Hippocampal formation (tissue), 2 donors: ENCODE measurements around the gene MYL6.
"Not testable (repeated sequence)": the region's sequence is repeated elsewhere in the genome, so short reads cannot be mapped to it uniquely, and the experiment has no call there.

Experiments used
- DNase-seq, 2 donors: peaks; one replicate each; lab custom pipeline; 2025; lab: John Stamatoyannopoulos, UW

The MYL6 gene

GRCh38 chr12:56156464-56157200, 1.5 kb upstream of the MYL6 start:
- not testable (repeated sequence) for DNase-seq

DNA sequence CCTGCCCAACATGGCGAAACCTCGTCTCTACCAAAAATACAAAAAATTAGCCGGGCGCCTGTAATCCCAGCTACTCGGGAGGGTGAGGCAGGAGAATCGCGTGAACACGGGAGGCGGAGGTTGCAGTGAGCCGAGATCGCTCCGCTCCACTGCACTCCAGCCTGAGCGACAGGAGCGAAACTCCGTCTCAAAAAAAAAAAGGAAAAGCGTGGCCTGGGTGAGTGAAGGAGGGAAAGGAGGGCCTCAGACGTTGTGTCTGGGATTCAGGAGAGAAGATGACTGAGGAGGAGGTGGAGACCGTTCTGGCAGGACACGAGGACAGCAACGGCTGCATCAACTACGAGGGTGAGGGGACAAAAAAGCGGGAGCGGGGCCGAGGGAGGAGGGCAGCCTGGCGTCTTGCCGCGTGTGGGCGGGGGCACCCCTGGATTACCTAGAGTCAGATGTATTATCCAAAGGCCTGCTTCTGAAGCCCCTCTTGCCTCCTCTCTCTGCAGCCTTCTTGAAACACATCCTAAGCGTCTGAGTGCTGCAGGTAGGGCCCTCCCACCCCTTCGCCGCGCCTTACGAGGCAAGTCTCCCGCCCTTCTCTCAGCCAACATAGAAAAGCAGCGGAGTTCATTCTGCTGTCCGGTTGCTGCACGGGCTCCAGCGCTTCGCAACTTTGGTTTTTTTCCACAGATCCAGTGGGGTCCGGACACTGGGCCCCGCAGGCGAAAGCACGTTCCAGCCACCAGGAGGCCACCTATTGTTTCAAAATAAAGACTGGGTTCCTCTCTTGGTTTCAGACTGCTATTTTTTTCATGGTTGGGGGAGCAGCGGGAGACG, 744 bp upstream of the MYL6 start:
- peak; percentile 63 to 87 for DNase-seq

DNA sequence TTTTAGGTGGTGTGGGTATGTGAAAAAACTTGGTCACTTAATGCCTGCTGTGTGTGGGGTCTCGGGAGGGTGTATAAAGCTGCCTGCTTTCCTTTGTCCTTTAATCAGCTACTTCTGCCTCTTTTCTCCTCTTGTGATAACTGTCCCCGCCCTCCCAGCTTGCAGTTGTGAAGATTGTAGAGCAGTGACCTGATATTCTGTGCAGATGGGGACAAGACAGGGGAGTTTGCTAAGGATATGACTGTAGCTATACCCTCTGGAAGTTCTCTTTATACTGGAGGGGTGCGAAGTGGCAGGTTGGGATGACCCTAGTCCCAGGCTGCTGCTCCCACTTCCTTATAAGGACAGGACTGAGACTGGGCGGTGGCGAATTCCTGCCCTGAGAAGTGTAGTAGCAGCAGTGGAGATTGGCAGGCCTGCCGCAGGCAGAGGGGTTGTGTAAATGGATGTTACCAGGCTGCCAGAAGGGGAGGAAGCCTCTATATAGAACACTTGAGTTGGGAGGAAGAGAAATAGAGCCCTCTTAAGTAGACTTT, 835 bp downstream of the MYL6 start:
- peak; percentile 18 to 32 for DNase-seq

- DNase-seq = no peak
Measured at GRCh38 chr12:56159482-56160192, 1.5 kb downstream of the MYL6 start.

DNA sequence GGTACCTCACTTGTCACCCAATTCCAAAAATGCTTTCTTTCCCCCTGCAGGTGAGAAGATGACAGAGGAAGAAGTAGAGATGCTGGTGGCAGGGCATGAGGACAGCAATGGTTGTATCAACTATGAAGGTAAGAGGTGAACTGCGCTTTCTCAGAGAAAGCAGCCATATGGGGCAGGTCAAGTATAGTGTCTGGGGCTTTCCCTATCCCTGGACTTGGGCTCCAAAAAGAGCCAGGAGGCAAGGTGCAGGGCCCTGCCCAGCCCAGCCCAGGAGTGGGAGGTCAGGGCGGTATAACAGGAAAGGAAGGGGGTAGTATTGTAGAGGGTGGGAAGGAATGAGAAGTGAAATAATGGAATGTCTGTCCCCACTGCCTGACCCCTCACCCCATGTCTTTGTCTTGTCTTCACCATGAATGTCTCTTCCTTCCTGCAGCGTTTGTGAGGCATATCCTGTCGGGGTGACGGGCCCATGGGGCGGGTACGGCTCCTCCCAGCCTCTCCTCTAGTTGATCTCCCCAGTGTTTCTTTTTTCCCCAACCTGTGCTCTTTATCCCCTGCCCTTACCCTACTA, 2.1 kb downstream of the MYL6 start:
- no peak for DNase-seq

DNA sequence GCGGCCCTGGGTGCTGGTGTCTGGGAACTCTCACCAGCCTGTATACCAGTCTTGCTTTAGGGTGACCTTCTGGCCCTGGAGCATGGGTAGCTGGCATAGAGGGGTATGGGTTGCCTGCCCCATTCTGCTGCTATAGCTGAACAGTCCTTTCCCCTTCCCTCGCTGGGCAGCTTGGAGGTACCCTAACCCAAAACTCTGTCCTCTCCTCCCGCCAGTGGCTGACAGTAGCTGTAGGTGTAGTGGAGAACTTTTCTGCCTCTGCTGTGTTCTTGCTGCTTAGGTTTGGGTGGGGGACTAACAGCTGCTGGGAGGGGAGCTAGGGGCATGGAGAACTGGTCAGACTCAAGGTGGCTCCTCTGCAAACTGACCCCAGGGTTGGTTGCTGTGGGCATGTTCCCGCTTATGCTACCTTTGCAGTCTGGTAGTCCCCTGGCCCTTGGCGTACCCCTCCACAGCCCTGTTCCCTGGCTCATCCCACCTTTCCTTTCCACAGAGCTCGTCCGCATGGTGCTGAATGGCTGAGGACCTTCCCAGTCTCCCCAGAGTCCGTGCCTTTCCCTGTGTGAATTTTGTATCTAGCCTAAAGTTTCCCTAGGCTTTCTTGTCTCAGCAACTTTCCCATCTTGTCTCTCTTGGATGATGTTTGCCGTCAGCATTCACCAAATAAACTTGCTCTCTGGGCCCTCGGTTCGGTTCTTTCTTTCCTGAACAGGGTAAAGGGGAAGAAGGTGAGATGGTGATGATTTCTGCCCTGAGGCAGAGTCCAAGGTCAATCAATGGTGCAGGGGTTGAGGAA, 2.9 kb downstream of the MYL6 start:
- DNase-seq = no peak

GRCh38 chr12:56161690-56162351, 3.7 kb downstream of the MYL6 start:
- DNase-seq = no peak

DNA sequence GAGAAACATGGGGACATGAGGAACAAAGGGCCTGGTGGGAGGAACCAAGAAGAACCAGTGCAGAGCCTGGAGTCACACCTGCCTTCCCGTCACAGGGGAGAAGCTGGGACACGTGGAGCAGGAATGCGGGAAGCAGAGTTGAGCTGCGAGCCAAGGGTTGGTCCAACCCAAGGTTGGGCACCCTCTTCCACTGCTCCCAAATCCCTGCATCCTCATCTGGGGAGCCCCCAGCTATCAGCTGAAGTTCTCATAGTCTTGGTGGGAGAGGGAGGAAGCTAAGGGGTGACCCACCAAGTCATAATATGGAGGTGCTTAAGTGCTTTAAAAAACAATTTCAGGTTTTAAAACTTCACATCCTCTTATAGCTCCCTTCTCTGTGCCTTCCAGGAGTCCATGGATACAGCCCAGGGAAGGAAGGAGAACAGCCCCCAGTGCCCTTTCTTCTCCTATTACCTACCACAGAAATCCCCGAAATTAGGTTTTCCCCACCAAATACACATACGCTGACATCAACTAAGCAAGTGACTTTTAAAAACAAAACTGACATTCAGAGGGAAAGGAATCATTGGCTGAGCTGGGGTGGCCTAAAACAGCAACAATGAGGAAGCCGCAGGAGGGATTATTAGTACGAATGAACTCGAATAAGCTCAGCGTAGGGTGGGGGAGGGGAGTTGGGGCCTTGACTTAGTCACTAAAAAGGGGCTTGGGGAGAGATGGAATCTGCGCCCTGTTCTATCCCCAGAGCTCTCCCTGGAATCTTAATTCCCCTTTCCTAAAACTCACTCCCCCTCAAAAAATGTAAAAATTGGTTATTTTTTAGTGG, 4.5 kb downstream of the MYL6 start:
- no peak for DNase-seq

- no peak for DNase-seq
Measured at GRCh38 chr12:56163533-56164344, 5.6 kb downstream of the MYL6 start.

GRCh38 chr12:56164345-56164729, 6.2 kb downstream of the MYL6 start:
- DNase-seq = no peak

- no peak for DNase-seq
Measured at GRCh38 chr12:56165369-56165768, 7.2 kb downstream of the MYL6 start.

- no peak for DNase-seq
Measured at GRCh38 chr12:56169229-56169759, 11.1 kb downstream of the MYL6 start.

GRCh38 chr12:56172839-56173238, 14.7 kb downstream of the MYL6 start:
- no peak for DNase-seq

DNA sequence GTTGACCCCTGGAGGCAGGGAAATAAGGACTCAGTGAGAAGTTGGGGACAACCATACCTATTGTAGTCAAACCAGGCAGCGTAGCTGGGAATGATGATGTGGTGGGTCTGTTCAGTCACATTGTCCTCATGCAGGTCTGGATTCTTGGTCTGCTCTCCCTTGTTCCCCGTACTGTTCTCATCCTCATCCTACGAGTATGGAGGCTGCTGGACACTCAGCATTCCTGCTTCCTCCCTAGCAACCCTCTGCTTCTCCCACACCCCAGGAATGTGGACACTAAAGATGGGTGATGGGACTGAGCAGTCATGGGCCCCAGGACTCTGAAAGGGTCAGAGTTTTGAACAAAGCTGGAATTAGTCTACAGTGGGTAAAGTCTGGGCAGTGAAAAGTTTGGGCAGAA, 20.2 kb downstream of the MYL6 start:
- no peak for DNase-seq

DNA sequence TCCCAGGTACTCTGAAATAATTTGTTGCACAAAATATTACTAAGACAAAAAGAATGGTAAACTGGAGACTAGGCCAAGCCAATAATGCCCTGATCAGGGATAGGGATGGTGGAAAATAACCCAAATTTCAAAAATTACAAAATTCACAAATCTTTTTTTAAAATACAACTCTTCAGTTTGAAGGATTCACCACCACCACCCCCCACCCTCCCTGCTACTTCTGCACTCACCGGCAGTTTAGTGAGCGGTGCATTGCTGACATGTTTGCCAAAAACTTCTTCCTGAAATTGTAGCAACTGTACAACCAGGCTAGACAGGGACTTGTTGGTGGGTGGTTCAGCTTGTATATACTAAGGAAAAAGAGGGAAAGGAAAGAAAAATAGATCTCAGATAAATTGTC, 28.8 kb downstream of the MYL6 start:
- no peak for DNase-seq

DNA sequence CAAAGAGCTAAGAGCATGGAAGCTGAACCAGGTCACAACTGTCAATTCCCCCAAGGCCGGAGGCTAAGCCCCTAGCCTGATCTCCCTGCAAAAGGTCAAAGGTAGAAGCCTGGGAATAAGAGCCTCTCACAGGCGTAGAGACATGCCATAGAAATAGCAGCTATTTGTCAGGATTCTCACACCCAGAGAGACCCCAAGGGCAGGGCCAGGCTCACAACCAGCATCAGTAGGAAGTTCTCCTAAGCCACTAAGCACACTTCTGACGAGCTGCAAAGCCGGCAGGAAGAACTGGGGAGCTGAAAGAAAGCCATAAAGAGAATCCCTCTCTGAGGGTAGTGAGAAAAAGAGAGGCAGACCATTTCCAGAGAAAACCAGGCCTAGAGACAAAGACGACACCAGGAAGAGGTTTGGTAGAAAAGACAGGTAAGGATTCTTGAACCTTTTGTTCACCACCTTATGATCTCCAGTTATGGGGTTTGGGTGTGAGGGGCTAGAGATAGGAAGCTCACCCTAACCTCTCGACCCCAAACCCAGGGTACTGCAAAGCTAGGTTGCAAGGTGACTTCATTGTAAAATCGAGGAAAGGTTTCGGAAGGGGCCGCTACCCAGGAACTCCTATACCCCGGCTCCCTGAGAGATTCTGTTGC, 30.1 kb downstream of the MYL6 start:
- no peak for DNase-seq

GRCh38 chr12:56188778-56189098, 30.6 kb downstream of the MYL6 start:
- peak in 1 of 2 donors; percentile 40 for DNase-seq
